ENCODE measurements around the gene TTI1. TPM values are rescaled to one million over a fixed set of nuclear protein-coding genes. Genes with fewer than 3 reads are reported as not detected.

TTI1 gene
- total and polyA plus RNA-seq, 2 experiments from 2014 or later, result 17.8 to 56.4 TPM

- ATAC-seq (no peak), DNase-seq (ENCODE audit: low spot score) (no peak)
- H3K4me1 ChIP-seq (ENCODE audit: insufficient read depth), result peaks cover 5% of the 10 kb centered on the region; the same call in 1 of the 2 replicates
- Mint-ChIP-seq H3K36me3 (ENCODE audit: low read depth) (peaks cover 24% of the 10 kb centered on the region), H3K27ac (no peak overlapping the region), H3K27me3 (ENCODE audit: insufficient read depth, low read depth, poor library complexity) (peaks cover 3% of the 10 kb centered on the region), H3K4me3 (no peak overlapping the region), H3K4me1 (peaks cover 11% of the 10 kb centered on the region), H3K9me3 (no peaks in the 10 kb centered on the region; the same call in 2 of the 3 replicates)
- H3K27me3 ChIP-seq (ENCODE audit: insufficient read depth), result no peaks in the 10 kb centered on the region
- no peak overlapping the region for H3K4me3 ChIP-seq
- H3K27ac ChIP-seq (ENCODE audit: low read depth), result no peak overlapping the region
- H3K4me2 ChIP-seq, result no peak overlapping the region
- no peak overlapping the region for H2AFZ ChIP-seq
- H4K20me1 ChIP-seq (replicated peaks; ENCODE audit: insufficient read depth), result peaks cover 8% of the 10 kb centered on the region
- peaks cover 7% of the 10 kb centered on the region; the same call in 1 of the 2 replicates for H3K36me3 ChIP-seq (ENCODE audit: insufficient read depth)
- H3K79me2 ChIP-seq (replicated peaks; ENCODE audit: insufficient read depth), result no peaks in the 10 kb centered on the region
- no peaks in the 10 kb centered on the region for H3K9me2 ChIP-seq (ENCODE audit: insufficient read depth)
- TF ChIP-seq ZNF114 (CRISPR knock-in tag; IDR thresholded peaks at IDR 0.05) (no peak), ZNF331 (CRISPR knock-in tag; IDR thresholded peaks at IDR 0.05; ENCODE audit: low read depth) (no peak), CREB1 (CRISPR knock-in tag; IDR thresholded peaks at IDR 0.05; ENCODE audit: low read depth) (no peak)
- no peaks in the 10 kb centered on the region for H3F3A ChIP-seq (replicated peaks; ENCODE audit: low read depth)
Measured at GRCh38 chr20:37988306-37988954, 44.8 kb downstream of the TTI1 start.

- Histone ChIP-seq H3K9me2 (ENCODE audit: insufficient read depth) (no peaks in the 10 kb centered on the region), H3K36me3 (ENCODE audit: insufficient read depth) (peaks cover 9% of the 10 kb centered on the region; the same call in 1 of the 2 replicates), H3K27me3 (ENCODE audit: insufficient read depth) (no peaks in the 10 kb centered on the region), H3K79me2 (replicated peaks; ENCODE audit: insufficient read depth) (no peaks in the 10 kb centered on the region), H3K4me1 (ENCODE audit: insufficient read depth) (peaks cover 3% of the 10 kb centered on the region; the same call in 1 of the 2 replicates), H2AFZ (no peak overlapping the region), H3K4me2 (no peak overlapping the region), H3K4me3 (no peak overlapping the region), H3F3A (replicated peaks; ENCODE audit: low read depth) (no peaks in the 10 kb centered on the region), H3K27ac (ENCODE audit: low read depth) (no peak overlapping the region), H4K20me1 (replicated peaks; ENCODE audit: insufficient read depth) (peaks cover 8% of the 10 kb centered on the region)
- TF ChIP-seq POLR2AphosphoS5 (IDR thresholded peaks at IDR 0.05; ENCODE audit: low read depth), result no peak
- Mint-ChIP-seq H3K36me3 (ENCODE audit: low read depth) (peaks cover 28% of the 10 kb centered on the region), H3K9me3 (no peaks in the 10 kb centered on the region; the same call in 2 of the 3 replicates), H3K4me3 (no peak overlapping the region), H3K4me1 (peaks cover 7% of the 10 kb centered on the region), H3K27me3 (ENCODE audit: insufficient read depth, low read depth, poor library complexity) (peaks cover 5% of the 10 kb centered on the region), H3K27ac (no peak overlapping the region)
- DNase-seq (ENCODE audit: low spot score) (no peak), ATAC-seq (no peak)
Measured at GRCh38 chr20:37987602-37988290, 45.5 kb downstream of the TTI1 start.

- TF ChIP-seq CREB1 (CRISPR knock-in tag; IDR thresholded peaks at IDR 0.05; ENCODE audit: low read depth) (no peak), NANOG (IDR thresholded peaks at IDR 0.05; ENCODE audit: borderline replicate concordance) (no peak), ZNF114 (CRISPR knock-in tag; IDR thresholded peaks at IDR 0.05) (no peak), REST (IDR thresholded peaks at IDR 0.05; ENCODE audit: unreplicated experiment) (no peak), EZH2phosphoT487 (IDR thresholded peaks at IDR 0.05; ENCODE audit: unreplicated experiment) (no peak)
- TF ChIP-seq, protein P1, sequence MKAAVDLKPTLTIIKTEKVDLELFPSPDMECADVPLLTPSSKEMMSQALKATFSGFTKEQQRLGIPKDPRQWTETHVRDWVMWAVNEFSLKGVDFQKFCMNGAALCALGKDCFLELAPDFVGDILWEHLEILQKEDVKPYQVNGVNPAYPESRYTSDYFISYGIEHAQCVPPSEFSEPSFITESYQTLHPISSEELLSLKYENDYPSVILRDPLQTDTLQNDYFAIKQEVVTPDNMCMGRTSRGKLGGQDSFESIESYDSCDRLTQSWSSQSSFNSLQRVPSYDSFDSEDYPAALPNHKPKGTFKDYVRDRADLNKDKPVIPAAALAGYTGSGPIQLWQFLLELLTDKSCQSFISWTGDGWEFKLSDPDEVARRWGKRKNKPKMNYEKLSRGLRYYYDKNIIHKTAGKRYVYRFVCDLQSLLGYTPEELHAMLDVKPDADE (IDR thresholded peaks at IDR 0.05), result no peak
- Histone ChIP-seq H2AFZ (no peak overlapping the region), H3K4me3 (no peak overlapping the region), H3F3A (replicated peaks; ENCODE audit: low read depth) (no peaks in the 10 kb centered on the region), H3K27ac (ENCODE audit: low read depth) (no peak overlapping the region), H3K4me2 (no peak overlapping the region), H3K36me3 (ENCODE audit: insufficient read depth) (peaks cover 11% of the 10 kb centered on the region; the same call in 1 of the 2 replicates), H3K9me2 (ENCODE audit: insufficient read depth) (no peaks in the 10 kb centered on the region), H4K20me1 (replicated peaks; ENCODE audit: insufficient read depth) (peaks cover 4% of the 10 kb centered on the region; the same call in 1 of the 2 replicates), H3K79me2 (replicated peaks; ENCODE audit: insufficient read depth) (no peaks in the 10 kb centered on the region), H3K4me1 (ENCODE audit: insufficient read depth) (no peaks in the 10 kb centered on the region), H3K27me3 (ENCODE audit: insufficient read depth) (no peaks in the 10 kb centered on the region)
- peak; percentile 34 for DNase-seq (ENCODE audit: low spot score)
- H3K36me3 Mint-ChIP-seq (ENCODE audit: low read depth), result peaks cover 28% of the 10 kb centered on the region
- H3K27me3 Mint-ChIP-seq (ENCODE audit: insufficient read depth, low read depth, poor library complexity), result peaks cover 5% of the 10 kb centered on the region
- H3K27ac Mint-ChIP-seq, result no peak overlapping the region
- no peak overlapping the region for H3K4me3 Mint-ChIP-seq
- H3K4me1 Mint-ChIP-seq, result peaks cover 5% of the 10 kb centered on the region; the same call in 2 of the 3 replicates
- H3K9me3 Mint-ChIP-seq, result no peaks in the 10 kb centered on the region; the same call in 2 of the 3 replicates
- ATAC-seq, result no peak
Measured at GRCh38 chr20:37986873-37987601, 46.2 kb downstream of the TTI1 start.
